Heart left ventricle (tissue), 13 donors: ENCODE data around the gene DUSP28.

Experiments used
- POLR2A ChIP-seq, 2 donors: fragments of 450-650 bp; IDR thresholded peaks; one replicate each; pipeline ENCODE4 v1.6.1; 2017; ENCODE audit warnings: antibody characterized with exemption in 2 of 2, mild to moderate bottlenecking in 2 of 2, moderate library complexity in 2 of 2
- TF ChIP-seq, protein P1 (sequence below), 12 donors: fragments of 200-600 bp; sonication (generic) in 4 of 12; IDR thresholded peaks; one replicate each; pipeline versions ENCODE4 v1.5.0 to v1.8.0; 2018 to 2022; ENCODE audit warnings: antibody characterized with exemption in 12 of 12, mild to moderate bottlenecking in 5 of 12
- donor health status: ischemic (EF 13 %, LVEDD 7.1; RV severe dilation, severe dysfunction).
- donor health status: DM: no; HTN: yes; CAD: no.
- donor health status: DM: no; HTN: no; CAD: no.
- donor health status: ischemic (EF 25% LVEDD 6.9; RV normal size, moderate dysfunction).
- donor health status: ischemic (EF 25% LVEDD 5.7; RV mildly dilated, moderate dysfunction).
- donor health status: ischemic (EF 35%, LVEDD 5.7; RV mildly dilated, moderate dysfunction).
- donor health status: nonischemic (EF 11% LVEDD 7.7; RV severe dilation, severe dysfunction).
- donor health status: DM: yes; HTN: yes; CAD: no.
- donor health status: PGD.
- donor health status: ischemic (EF 29% LVEDD 5.4; RV normal size, mild dysfunction).
- donor health status: nonischemic (EF 23%, LVEDD 6.1; RV moderate dilation, normal function).

DNA sequence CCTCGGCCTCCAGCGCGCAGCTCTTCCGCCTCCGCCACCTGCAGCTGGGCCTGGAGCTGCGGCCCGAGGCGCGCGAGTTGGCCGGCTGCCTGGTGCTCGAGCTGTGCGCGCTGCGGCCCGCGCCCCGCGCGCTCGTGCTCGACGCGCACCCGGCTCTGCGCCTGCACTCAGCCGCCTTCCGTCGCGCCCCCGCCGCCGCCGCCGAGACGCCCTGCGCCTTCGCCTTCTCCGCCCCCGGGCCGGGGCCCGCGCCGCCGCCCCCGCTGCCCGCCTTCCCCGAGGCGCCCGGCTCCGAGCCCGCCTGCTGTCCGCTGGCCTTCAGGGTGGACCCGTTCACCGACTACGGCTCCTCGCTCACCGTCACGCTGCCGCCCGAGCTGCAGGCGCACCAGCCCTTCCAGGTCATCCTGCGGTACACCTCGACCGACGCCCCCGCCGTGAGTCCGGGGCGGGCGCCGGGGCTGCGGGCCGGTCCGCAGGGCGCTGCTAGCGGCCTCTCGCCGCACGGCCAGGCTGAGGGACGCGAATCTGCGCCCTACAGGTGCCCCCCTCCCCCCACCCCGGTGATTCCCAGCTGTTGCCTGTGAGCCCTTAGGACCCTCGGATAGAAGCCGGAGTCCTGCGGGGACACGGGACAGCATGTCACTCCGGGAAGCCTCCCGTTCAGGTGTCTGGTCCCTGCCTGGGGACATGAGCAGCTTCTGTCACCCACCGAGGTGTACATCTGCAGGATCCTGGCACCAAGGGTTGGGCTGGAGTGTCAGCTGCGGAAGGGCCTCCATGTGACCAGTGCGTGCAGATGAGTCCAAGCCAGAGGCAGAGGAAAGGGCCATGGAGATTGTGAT lies 8.7 kb downstream of the DUSP28 start:
- TF ChIP-seq, protein P1, sequence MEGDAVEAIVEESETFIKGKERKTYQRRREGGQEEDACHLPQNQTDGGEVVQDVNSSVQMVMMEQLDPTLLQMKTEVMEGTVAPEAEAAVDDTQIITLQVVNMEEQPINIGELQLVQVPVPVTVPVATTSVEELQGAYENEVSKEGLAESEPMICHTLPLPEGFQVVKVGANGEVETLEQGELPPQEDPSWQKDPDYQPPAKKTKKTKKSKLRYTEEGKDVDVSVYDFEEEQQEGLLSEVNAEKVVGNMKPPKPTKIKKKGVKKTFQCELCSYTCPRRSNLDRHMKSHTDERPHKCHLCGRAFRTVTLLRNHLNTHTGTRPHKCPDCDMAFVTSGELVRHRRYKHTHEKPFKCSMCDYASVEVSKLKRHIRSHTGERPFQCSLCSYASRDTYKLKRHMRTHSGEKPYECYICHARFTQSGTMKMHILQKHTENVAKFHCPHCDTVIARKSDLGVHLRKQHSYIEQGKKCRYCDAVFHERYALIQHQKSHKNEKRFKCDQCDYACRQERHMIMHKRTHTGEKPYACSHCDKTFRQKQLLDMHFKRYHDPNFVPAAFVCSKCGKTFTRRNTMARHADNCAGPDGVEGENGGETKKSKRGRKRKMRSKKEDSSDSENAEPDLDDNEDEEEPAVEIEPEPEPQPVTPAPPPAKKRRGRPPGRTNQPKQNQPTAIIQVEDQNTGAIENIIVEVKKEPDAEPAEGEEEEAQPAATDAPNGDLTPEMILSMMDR (IDR thresholded peaks at IDR 0.05): no peak
- no peak for TF ChIP-seq POLR2A (IDR thresholded peaks at IDR 0.05)
